ENCODE data around the gene KIAA0586.
"Not testable (repeated sequence)": the region's sequence is repeated elsewhere in the genome, so short reads cannot be mapped to it uniquely, and the experiment has no call there.

Gene KIAA0586

GRCh38 chr14:58549105-58549757 is 121.7 kb downstream of the KIAA0586 start:
- DNase-seq (ENCODE audit: low spot score), result no peak

GRCh38 chr14:58553959-58554358 is 126.4 kb downstream of the KIAA0586 start:
- DNase-seq (ENCODE audit: low spot score), result no peak

- no peak for DNase-seq (ENCODE audit: low spot score)
Observed at GRCh38 chr14:58555647-58556046, 128.1 kb downstream of the KIAA0586 start.

- no peak for DNase-seq (ENCODE audit: low spot score)
Observed at GRCh38 chr14:58557242-58557641, 129.7 kb downstream of the KIAA0586 start.

GRCh38 chr14:58560208-58560607 is 132.7 kb downstream of the KIAA0586 start:
- DNase-seq (ENCODE audit: low spot score), result no peak

- DNase-seq (ENCODE audit: low spot score), result no peak
Observed at GRCh38 chr14:58562141-58562540, 134.6 kb downstream of the KIAA0586 start.

- DNase-seq (ENCODE audit: low spot score), result no peak
Observed at GRCh38 chr14:58563978-58564377, 136.5 kb downstream of the KIAA0586 start.

GRCh38 chr14:58565832-58566231 is 138.3 kb downstream of the KIAA0586 start:
- DNase-seq (ENCODE audit: low spot score), result no peak

GRCh38 chr14:58566979-58567378 is 139.5 kb downstream of the KIAA0586 start:
- no peak for DNase-seq (ENCODE audit: low spot score)

- no peak for DNase-seq (ENCODE audit: low spot score)
Observed at GRCh38 chr14:58568322-58568721, 140.8 kb downstream of the KIAA0586 start.

GRCh38 chr14:58571256-58571655 is 143.7 kb downstream of the KIAA0586 start:
- DNase-seq (ENCODE audit: low spot score), result no peak

GRCh38 chr14:58571769-58572472 is 144.4 kb downstream of the KIAA0586 start:
- no peak for DNase-seq (ENCODE audit: low spot score)

GRCh38 chr14:58572473-58572853 is 144.9 kb downstream of the KIAA0586 start:
- DNase-seq (ENCODE audit: low spot score), result no peak

GRCh38 chr14:58572863-58573262 is 145.3 kb downstream of the KIAA0586 start:
- no peak for DNase-seq (ENCODE audit: low spot score)

GRCh38 chr14:58574623-58575022 is 147.1 kb downstream of the KIAA0586 start:
- DNase-seq (ENCODE audit: low spot score), result no peak

- no peak for DNase-seq (ENCODE audit: low spot score)
Observed at GRCh38 chr14:58575956-58576355, 148.4 kb downstream of the KIAA0586 start.

GRCh38 chr14:58580035-58580434 is 152.5 kb downstream of the KIAA0586 start:
- DNase-seq (ENCODE audit: low spot score), result not testable (repeated sequence)

- not testable (repeated sequence) for DNase-seq (ENCODE audit: low spot score)
Observed at GRCh38 chr14:58581389-58581788, 153.9 kb downstream of the KIAA0586 start.

GRCh38 chr14:58584383-58584782 is 156.9 kb downstream of the KIAA0586 start:
- no peak for DNase-seq (ENCODE audit: low spot score)

- DNase-seq (ENCODE audit: low spot score), result no peak
Observed at GRCh38 chr14:58587271-58587670, 159.8 kb downstream of the KIAA0586 start.

GRCh38 chr14:58588321-58588720 is 160.8 kb downstream of the KIAA0586 start:
- DNase-seq (ENCODE audit: low spot score), result not testable (repeated sequence)

- DNase-seq (ENCODE audit: low spot score), result no peak
Observed at GRCh38 chr14:58593977-58594376, 166.5 kb downstream of the KIAA0586 start.

- DNase-seq (ENCODE audit: low spot score), result no peak
Observed at GRCh38 chr14:58597041-58597440, 169.5 kb downstream of the KIAA0586 start.
